Heart left ventricle (tissue), 13 donors: Measurements from ENCODE around the gene RALGPS1.

ENCODE experiments used
- POLR2A ChIP-seq, 2 donors: fragments of 450-650 bp; IDR thresholded peaks; one replicate each; pipeline ENCODE4 v1.6.1; 2017; ENCODE audit warnings: antibody characterized with exemption in 2 of 2, mild to moderate bottlenecking in 2 of 2, moderate library complexity in 2 of 2
- TF ChIP-seq, protein P1 (sequence below), 12 donors: fragments of 200-600 bp; sonication (generic) in 4 of 12; IDR thresholded peaks; one replicate each; pipeline versions ENCODE4 v1.5.0 to v1.8.0; 2018 to 2022; ENCODE audit warnings: antibody characterized with exemption in 12 of 12, mild to moderate bottlenecking in 5 of 12
- donor health status: ischemic (EF 13 %, LVEDD 7.1; RV severe dilation, severe dysfunction).
- donor health status: DM: no; HTN: yes; CAD: no.
- donor health status: DM: no; HTN: no; CAD: no.
- donor health status: ischemic (EF 25% LVEDD 6.9; RV normal size, moderate dysfunction).
- donor health status: ischemic (EF 25% LVEDD 5.7; RV mildly dilated, moderate dysfunction).
- donor health status: ischemic (EF 35%, LVEDD 5.7; RV mildly dilated, moderate dysfunction).
- donor health status: nonischemic (EF 11% LVEDD 7.7; RV severe dilation, severe dysfunction).
- donor health status: DM: yes; HTN: yes; CAD: no.
- donor health status: PGD.
- donor health status: ischemic (EF 29% LVEDD 5.4; RV normal size, mild dysfunction).
- donor health status: nonischemic (EF 23%, LVEDD 6.1; RV moderate dilation, normal function).

DNA sequence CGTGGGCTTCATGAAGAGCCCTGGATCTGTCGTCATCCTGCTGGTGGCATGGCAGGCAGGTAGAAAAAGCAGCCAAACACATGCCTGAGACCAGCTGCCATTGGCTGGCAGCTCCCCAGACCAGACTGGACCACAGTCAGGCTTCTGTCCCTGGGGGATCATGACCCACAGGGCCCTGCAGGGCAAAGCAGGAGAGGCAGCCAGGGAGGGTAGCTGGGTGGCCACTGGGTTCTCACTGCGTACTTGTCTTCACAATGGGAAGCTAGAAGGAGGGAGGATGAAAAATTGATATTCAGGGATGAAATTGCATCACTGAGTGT lies 282.2 kb downstream of the RALGPS1 start:
- no peak for TF ChIP-seq POLR2A (IDR thresholded peaks at IDR 0.05)
- TF ChIP-seq, protein P1, sequence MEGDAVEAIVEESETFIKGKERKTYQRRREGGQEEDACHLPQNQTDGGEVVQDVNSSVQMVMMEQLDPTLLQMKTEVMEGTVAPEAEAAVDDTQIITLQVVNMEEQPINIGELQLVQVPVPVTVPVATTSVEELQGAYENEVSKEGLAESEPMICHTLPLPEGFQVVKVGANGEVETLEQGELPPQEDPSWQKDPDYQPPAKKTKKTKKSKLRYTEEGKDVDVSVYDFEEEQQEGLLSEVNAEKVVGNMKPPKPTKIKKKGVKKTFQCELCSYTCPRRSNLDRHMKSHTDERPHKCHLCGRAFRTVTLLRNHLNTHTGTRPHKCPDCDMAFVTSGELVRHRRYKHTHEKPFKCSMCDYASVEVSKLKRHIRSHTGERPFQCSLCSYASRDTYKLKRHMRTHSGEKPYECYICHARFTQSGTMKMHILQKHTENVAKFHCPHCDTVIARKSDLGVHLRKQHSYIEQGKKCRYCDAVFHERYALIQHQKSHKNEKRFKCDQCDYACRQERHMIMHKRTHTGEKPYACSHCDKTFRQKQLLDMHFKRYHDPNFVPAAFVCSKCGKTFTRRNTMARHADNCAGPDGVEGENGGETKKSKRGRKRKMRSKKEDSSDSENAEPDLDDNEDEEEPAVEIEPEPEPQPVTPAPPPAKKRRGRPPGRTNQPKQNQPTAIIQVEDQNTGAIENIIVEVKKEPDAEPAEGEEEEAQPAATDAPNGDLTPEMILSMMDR (IDR thresholded peaks at IDR 0.05) = no peak
